GM13976 (cell line): ENCODE results near the gene NEBL.

Experiments used
- DNase-seq: peaks from one replicate; pipeline ENCODE4 v3.0.0; 2012; ENCODE audit warnings: low spot score
- CTCF ChIP-seq: IDR thresholded peaks from 2 replicates; pipeline ENCODE4 v1.5.1; 2012; ENCODE audit warnings: borderline replicate concordance, mild to moderate bottlenecking; ENCODE audit not compliant: insufficient read depth; ENCODE audit errors: extremely low read depth, missing control alignments, control extremely low read depth
- in situ Hi-C: fragments of 300-500 bp; cut with MboI; formaldehyde crosslinking; loops from one replicate; pipeline ENCODE4 v1.12.0; 2022; ENCODE audit warnings: low sequenced_read_pairs, mixed read lengths, inconsistent platforms; ENCODE audit not compliant: unreplicated experiment

The NEBL gene

DNA sequence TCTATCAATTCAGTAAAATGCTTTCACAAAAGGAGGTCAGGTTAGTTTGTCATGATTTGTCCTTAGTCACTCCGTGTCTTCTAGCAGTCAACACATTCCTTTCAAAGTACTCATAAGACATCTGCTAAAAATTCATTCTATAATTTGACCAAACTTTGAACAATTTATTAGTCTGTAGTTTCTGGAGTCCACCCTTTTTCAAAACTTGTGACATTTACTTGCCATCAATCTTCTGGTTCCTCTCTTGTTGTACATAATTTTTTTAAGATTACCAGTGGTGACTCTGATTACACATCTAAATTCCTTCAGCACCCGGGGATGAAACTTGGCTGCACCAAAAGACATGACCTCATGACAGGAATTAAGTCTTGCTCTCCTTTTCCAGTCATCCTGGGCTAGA is 130.1 kb downstream of the NEBL start:
- DNase-seq: no peak
- TF ChIP-seq CTCF: no peak
- in situ Hi-C loops: no loop called here

GRCh38 chr10:20765066-20765465 is 132.0 kb downstream of the NEBL start:
- no peak for DNase-seq
- in situ Hi-C loops: no loop called here
- no peak for TF ChIP-seq CTCF

- no peak for TF ChIP-seq CTCF
- no peak for DNase-seq
- in situ Hi-C loops: no loop called here
Observed at GRCh38 chr10:20760460-20760859, 136.7 kb downstream of the NEBL start.

- in situ Hi-C loops: no loop called here
- no peak for DNase-seq
- TF ChIP-seq CTCF: no peak
Observed at GRCh38 chr10:20748551-20748950, 148.6 kb downstream of the NEBL start.

DNA sequence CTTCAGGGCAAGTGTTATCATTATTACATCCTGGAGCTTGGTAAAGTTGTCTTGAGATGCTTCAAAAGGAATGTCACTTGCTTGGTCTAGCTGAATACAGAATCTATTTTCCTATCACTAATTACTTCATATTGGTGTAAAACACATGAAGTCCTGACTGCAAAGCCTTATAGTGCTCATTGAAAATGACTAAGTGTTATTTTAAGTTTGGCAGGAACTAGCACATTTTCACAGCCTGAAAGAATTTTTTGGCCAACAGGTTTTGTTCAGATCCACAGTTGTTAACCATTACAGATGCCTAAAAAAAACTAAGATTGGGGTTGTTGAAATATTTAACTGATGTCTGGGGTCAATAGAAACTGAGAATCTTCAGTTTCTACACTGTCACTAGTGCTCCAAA is 149.3 kb downstream of the NEBL start:
- TF ChIP-seq CTCF: no peak
- in situ Hi-C loops: no loop called here
- DNase-seq: no peak

DNA sequence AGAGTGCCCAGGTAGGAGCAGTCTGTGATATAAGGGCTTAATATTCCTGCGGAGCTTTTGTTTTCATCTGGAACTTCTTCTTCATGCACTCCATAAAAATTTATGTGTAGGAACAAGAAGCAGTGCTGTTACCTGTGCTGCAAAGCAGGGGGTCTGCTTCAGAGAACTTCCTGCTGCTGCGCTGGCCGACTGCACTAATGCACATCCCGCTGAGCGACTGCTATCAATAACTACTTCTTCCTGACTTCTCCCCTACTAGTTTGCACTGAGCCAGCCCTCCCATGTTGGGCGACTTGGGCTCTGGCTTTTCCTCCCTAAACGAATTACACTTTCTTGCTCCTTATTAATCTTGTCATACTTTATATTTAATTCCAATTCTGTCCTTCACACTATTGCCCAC is 150.3 kb downstream of the NEBL start:
- in situ Hi-C loops: no loop called here
- no peak for DNase-seq
- no peak for TF ChIP-seq CTCF
